ENCODE data around the gene CNTN1.

- TF ChIP-seq CTCF (IDR thresholded peaks at IDR 0.05 in 8 of 11, conservative IDR thresholded peaks at IDR 0.05 in 3 of 11) (no peak), POLR2A (IDR thresholded peaks at IDR 0.05) (no peak)
These were observed 7.3 kb upstream of the CNTN1 start for GRCh38 chr12:40684986-40685385.
